Brain microvascular endothelial cell (primary cell): Measurements from ENCODE around the gene SLC25A46.
A peak's percentile ranks its signal among the peaks of the same experiment; 100 is the strongest.
"Not testable (repeated sequence)": the region's sequence is repeated elsewhere in the genome, so short reads cannot be mapped to it uniquely, and the experiment has no call there.

Experiments used
- DNase-seq: peaks from one replicate; pipeline ENCODE4 v3.0.0-alpha.2; 2020
- H3K27ac ChIP-seq: fragments of 250-450 bp; sonication (Bioruptor Pico); 2 replicates; pipeline ENCODE4 v1.5.1; 2020; ENCODE audit warnings: mild to moderate bottlenecking, moderate library complexity
- H3K27me3 ChIP-seq: fragments of 250-450 bp; sonication (Bioruptor Pico); replicated peaks from 2 replicates; pipeline ENCODE4 v1.5.1; 2020; ENCODE audit warnings: mild to moderate bottlenecking
- H3K36me3 ChIP-seq: fragments of 250-450 bp; sonication (Bioruptor Pico); replicated peaks from 2 replicates; pipeline ENCODE4 v1.5.1; 2020; ENCODE audit warnings: mild to moderate bottlenecking
- H3K4me3 ChIP-seq: 2 replicates; pipeline ENCODE4 v1.5.1; 2011; ENCODE audit warnings: low read depth, mild to moderate bottlenecking, control low read depth, low read length, moderate library complexity
- in situ Hi-C: cut with HindIII; loops from 2 replicates; pipeline ENCODE4 v1.10.0; 2017; ENCODE audit warnings: low sequenced_read_pairs, low pct_ligation_motif_present
- TF ChIP-seq, protein P1 (sequence below): IDR thresholded peaks from 2 replicates; pipeline ENCODE4 v1.5.1; 2011; ENCODE audit warnings: low read depth, mild to moderate bottlenecking, moderate library complexity, low read length, control low read depth, inconsistent platforms; ENCODE audit errors: missing control alignments

The SLC25A46 gene

DNA sequence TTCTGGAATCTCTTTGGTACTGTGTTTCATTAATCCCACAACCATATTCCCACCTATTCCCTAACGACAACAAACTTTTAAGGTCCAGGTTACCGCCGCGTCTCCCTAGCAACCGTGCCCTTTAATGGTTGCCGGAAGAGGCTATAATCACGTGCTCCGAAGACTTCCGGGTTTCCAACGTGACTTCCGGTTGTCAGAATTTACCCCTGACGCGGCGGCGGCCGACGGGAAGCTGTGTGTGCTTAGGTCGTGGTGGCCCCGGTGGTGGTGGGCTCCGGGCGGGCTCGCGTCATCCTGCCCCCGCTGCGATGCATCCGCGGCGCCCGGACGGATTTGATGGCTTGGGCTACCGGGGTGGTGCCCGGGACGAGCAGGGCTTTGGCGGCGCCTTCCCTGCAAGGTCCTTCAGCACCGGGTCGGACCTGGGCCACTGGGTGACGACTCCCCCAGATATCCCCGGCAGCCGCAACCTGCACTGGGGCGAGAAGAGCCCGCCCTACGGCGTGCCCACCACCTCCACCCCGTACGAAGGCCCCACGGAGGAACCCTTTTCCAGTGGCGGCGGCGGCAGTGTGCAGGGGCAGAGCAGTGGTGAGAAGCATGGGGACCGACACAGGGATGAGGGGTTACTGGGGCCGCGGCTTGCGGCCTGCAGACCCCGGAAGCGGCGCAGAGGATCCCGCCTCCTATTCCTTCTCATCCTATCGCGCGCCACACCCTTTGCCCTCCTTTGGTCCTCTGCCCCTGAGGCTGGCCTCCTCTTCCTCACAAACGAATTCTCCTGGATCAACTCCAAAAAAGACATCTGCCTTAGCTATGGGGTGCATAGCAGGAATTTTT is at the start of gene SLC25A46:
Gene SLC25A46 (plus strand): TSS at position 196 of the 840 bp plus-strand sequence. CDS start 113 bp downstream, at position 309.
- H3K27ac ChIP-seq = peak within 1 kb of the TSS; percentile 69
- H3K4me3 ChIP-seq = peak within 1 kb of the TSS; percentile 95
- in situ Hi-C loops = no loop called here
- TF ChIP-seq, protein P1, sequence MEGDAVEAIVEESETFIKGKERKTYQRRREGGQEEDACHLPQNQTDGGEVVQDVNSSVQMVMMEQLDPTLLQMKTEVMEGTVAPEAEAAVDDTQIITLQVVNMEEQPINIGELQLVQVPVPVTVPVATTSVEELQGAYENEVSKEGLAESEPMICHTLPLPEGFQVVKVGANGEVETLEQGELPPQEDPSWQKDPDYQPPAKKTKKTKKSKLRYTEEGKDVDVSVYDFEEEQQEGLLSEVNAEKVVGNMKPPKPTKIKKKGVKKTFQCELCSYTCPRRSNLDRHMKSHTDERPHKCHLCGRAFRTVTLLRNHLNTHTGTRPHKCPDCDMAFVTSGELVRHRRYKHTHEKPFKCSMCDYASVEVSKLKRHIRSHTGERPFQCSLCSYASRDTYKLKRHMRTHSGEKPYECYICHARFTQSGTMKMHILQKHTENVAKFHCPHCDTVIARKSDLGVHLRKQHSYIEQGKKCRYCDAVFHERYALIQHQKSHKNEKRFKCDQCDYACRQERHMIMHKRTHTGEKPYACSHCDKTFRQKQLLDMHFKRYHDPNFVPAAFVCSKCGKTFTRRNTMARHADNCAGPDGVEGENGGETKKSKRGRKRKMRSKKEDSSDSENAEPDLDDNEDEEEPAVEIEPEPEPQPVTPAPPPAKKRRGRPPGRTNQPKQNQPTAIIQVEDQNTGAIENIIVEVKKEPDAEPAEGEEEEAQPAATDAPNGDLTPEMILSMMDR = no peak
- H3K36me3 ChIP-seq = no peaks in the 10 kb centered on the region
- DNase-seq = peak; percentile 84
- no peaks in the 10 kb centered on the region for H3K27me3 ChIP-seq

DNA sequence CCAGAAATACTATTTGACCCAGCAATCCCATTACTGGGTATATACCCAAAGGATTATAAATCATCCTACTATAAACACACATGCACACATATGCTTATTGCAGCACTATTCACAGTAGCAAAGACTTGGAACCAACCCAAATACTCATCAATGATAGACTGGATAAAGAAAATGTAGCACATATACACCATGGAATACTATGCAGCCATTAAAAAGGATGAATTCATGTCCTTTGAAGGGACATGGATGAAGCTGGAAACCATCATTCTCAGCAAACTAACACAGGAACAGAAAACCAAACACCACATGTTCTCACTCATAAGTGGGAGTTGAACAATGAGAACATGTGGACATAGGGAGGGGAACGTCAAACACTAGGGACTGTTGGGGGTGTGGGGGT is 48.2 kb upstream of the SLC25A46 start:
- H3K27ac ChIP-seq, in situ Hi-C loops, H3K27me3 ChIP-seq, DNase-seq, H3K4me3 ChIP-seq, H3K36me3 ChIP-seq: not testable (repeated sequence)

DNA sequence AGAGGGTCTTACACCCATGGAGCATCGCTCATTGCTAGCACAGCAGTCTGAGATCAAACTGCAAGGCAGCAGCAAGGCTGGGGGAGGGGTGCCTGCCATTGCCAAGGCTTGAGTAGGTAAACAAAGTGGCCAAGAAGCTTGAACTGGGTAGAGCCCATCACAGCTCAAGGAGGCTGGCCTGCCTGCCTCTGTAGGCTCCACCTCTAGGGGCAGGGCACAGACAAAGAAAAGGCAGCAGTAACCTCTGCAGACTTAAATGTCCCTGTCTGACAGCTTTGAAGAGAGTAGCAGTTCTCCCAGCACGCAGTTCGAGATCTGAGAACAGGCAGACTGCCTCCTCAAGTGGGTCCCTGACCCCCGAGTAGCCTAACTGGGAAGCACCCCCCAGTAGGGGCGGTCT is 46.1 kb upstream of the SLC25A46 start:
- H3K36me3 ChIP-seq, H3K27ac ChIP-seq, in situ Hi-C loops: not testable (repeated sequence)

DNA sequence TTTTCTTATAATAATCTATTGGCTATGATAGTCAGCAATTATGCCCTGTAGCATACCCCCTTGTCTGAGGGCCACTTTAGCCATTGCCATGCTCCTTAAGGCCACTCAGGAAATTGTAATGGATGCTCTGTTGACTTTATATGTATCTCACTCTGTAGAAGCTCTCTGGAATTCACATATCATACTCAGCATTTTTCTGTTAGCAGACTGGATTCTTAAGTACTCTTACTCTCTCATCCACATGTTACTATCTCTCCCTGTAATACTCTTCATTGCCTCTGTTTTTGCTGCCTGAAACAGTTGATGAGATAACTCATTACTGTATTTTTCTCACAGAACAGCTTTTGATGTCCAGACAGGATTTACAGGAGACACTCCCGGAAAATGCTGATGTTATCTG is 36.5 kb upstream of the SLC25A46 start:
- TF ChIP-seq, protein P1 = no peak
- Histone ChIP-seq H3K36me3 (no peaks in the 10 kb centered on the region), H3K27me3 (no peaks in the 10 kb centered on the region), H3K27ac (no peak overlapping the region), H3K4me3 (no peak overlapping the region)
- in situ Hi-C loops = no loop called here
- DNase-seq = no peak

More for the DNA sequence above, 46.1 kb upstream of the SLC25A46 start:
- not testable (repeated sequence) for H3K27me3 ChIP-seq, DNase-seq, H3K4me3 ChIP-seq

DNA sequence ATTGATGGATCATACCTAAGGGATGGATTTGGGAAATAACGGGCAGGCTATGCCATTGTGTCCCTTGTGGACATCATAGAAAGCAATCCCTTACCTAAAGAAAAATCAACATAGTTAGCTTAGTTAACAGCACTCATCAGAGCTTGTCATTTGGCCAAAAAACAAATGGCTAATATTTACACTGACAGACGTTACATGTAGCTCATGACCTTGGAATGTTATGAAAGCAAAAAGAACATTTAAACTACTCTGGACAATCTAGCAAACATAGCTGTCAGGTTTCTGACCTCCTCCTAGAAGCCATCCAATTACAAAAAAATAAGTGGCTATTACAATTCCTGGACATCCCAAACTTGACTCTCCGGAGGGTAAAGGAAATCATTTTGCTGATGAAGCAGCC is 36.1 kb upstream of the SLC25A46 start:
- H3K36me3 ChIP-seq = no peaks in the 10 kb centered on the region
- in situ Hi-C loops = no loop called here
- DNase-seq = no peak
- no peak overlapping the region for H3K4me3 ChIP-seq
- H3K27ac ChIP-seq = no peak overlapping the region
- H3K27me3 ChIP-seq = no peaks in the 10 kb centered on the region
- TF ChIP-seq, protein P1 = no peak

DNA sequence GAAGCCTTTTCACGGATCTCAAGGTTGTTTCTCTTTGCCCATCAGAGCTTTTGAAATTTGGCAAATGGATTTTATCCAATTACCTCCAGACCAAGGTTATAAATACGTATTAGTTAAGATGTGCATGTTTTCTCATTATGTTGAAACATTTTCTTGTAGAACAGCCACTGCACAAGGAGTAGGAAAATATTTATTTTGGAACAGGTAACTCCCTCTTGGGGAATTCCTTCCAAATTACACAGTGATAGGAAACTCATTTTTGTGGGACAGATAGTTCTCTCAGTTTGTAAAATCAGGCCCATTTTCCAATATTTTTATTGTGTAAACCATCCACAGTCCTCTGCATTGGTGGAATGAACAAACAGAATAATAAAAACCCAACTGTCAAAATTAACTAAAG is 35.3 kb upstream of the SLC25A46 start:
- in situ Hi-C loops = no loop called here
- TF ChIP-seq, protein P1 = no peak

DNA sequence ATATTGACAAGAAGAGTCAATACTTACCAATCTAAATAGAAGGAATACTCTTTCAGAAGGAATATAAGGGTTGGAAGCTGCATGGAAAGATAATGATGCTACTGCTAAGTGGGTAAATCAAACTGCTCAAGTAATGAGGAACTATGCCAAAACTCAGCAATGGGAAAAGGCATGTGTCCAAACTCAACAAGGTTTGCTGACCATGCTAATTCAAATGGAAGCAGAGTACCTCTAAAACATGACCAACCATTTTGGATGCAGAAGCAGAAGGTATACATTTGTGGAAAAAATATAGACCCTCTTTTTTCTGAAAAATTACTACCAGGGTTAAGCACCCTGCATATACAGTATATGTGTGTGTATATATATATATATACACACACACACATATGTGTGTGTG is 33.5 kb upstream of the SLC25A46 start:
- Histone ChIP-seq H3K27ac (no peak overlapping the region), H3K27me3 (no peaks in the 10 kb centered on the region), H3K4me3 (no peak overlapping the region), H3K36me3 (no peaks in the 10 kb centered on the region)
- no peak for DNase-seq
- TF ChIP-seq, protein P1 = no peak
- in situ Hi-C loops = no loop called here

More for the DNA sequence above, 35.3 kb upstream of the SLC25A46 start:
- no peak overlapping the region for H3K27ac ChIP-seq
- H3K27me3 ChIP-seq = no peaks in the 10 kb centered on the region
- no peak overlapping the region for H3K4me3 ChIP-seq
- no peaks in the 10 kb centered on the region for H3K36me3 ChIP-seq
- no peak for DNase-seq
